ENCODE results near the gene TMEM190. TPM values are rescaled to one million over a fixed set of nuclear protein-coding genes. Genes with fewer than 3 reads are reported as not detected.

The TMEM190 gene
- total RNA-seq, 1 experiment from 2014 or later: 0.74 TPM

GRCh38 chr19:55423225-55424005 lies 46.8 kb downstream of the TMEM190 start:
- CTCF ChIA-PET: interaction anchor here (0.7 kb wide), 1 partner anchor 277 kb away, joined by 7 read pairs; no protein-coding TSS in a partner anchor

GRCh38 chr19:55424518-55424917 lies 47.9 kb downstream of the TMEM190 start:
- Histone ChIP-seq H3K36me3 (ENCODE audit: control insufficient read depth, insufficient read depth, low read length) (no peaks in the 10 kb centered on the region), H3K4me1 (ENCODE audit: control insufficient read depth, insufficient read depth, low read length) (no peaks in the 10 kb centered on the region), H3K27me3 (ENCODE audit: control insufficient read depth, insufficient read depth, low read length) (no peaks in the 10 kb centered on the region), H3K4me3 (ENCODE audit: low read depth in 2 of 2, low read length in 2 of 2) (no peak overlapping the region), H3K9me3 (ENCODE audit: control insufficient read depth, insufficient read depth, low read depth, low read length) (no peaks in the 10 kb centered on the region), H3K27ac (ENCODE audit: low read length) (no peak overlapping the region)
- intact Hi-C loops (cut with micrococcal nuclease; ENCODE audit: unreplicated experiment) (loop anchor here (10.0 kb wide), 1 partner anchor 280 kb away; the partner anchor contains the start of gene TNNT1), in situ Hi-C loops (cut with HindIII; ENCODE audit: low pct_unique_long_range_greater_than_20kb, low sequenced_read_pairs) (no loop called here)
- CTCF ChIA-PET: interaction anchor here (0.6 kb wide), 2 partner anchors 11 to 145 kb away, joined by 3 to 6 read pairs; no protein-coding TSS in a partner anchor
- DNase-seq (ENCODE audit: low read depth, low spot score) (no peak), ATAC-seq (no peak)
- BruUV-seq (replicated peaks): no TSS peak
- POLR2A ChIA-PET: no interaction called here
- TF ChIP-seq TCF7L2 (IDR thresholded peaks at IDR 0.05; ENCODE audit: low read depth, low read length) (no peak), REST (IDR thresholded peaks at IDR 0.05; ENCODE audit: insufficient read depth in 1 of 2, low read depth in 2 of 2, low read length in 1 of 2) (no peak), SIN3A (IDR thresholded peaks at IDR 0.05; ENCODE audit: borderline replicate concordance, insufficient read depth, low read depth, low read length) (no peak), POLR2AphosphoS5 (IDR thresholded peaks at IDR 0.05; ENCODE audit: low read depth, low read length) (no peak)

More at GRCh38 chr19:55423225-55424005, 46.8 kb downstream of the TMEM190 start:
- Histone ChIP-seq H3K36me3 (ENCODE audit: control insufficient read depth, insufficient read depth, low read length) (no peaks in the 10 kb centered on the region), H3K4me3 (ENCODE audit: low read depth in 2 of 2, low read length in 2 of 2) (no peak overlapping the region), H3K27ac (ENCODE audit: low read length) (no peak overlapping the region), H3K9me3 (ENCODE audit: control insufficient read depth, insufficient read depth, low read depth, low read length) (no peaks in the 10 kb centered on the region), H3K27me3 (ENCODE audit: control insufficient read depth, insufficient read depth, low read length) (no peaks in the 10 kb centered on the region), H3K4me1 (ENCODE audit: control insufficient read depth, insufficient read depth, low read length) (no peaks in the 10 kb centered on the region)
- TF ChIP-seq REST (IDR thresholded peaks at IDR 0.05; ENCODE audit: insufficient read depth in 1 of 2, low read depth in 2 of 2, low read length in 1 of 2): no peak
- TF ChIP-seq CTCF (IDR thresholded peaks at IDR 0.05): no peak
- no peak for TF ChIP-seq SIN3A (IDR thresholded peaks at IDR 0.05; ENCODE audit: borderline replicate concordance, insufficient read depth, low read depth, low read length)
- TF ChIP-seq TCF7L2 (IDR thresholded peaks at IDR 0.05; ENCODE audit: low read depth, low read length): no peak
- TF ChIP-seq POLR2AphosphoS5 (IDR thresholded peaks at IDR 0.05; ENCODE audit: low read depth, low read length): no peak
- intact Hi-C loops (cut with micrococcal nuclease; ENCODE audit: unreplicated experiment): loop anchor here (10.0 kb wide), 1 partner anchor 279 kb away; the partner anchor contains the start of gene TNNT1
- DNase-seq (ENCODE audit: low read depth, low spot score) (no peak), ATAC-seq (no peak)
- in situ Hi-C loops (cut with HindIII; ENCODE audit: low pct_unique_long_range_greater_than_20kb, low sequenced_read_pairs): no loop called here
- POLR2A ChIA-PET: no interaction called here
- BruUV-seq (replicated peaks): no TSS peak
